ENCODE data around the gene HSPG2. TPM values are rescaled to one million over a fixed set of nuclear protein-coding genes. Genes with fewer than 3 reads are reported as not detected.

Gene HSPG2
- total and polyA plus RNA-seq, 9 of the 15 experiments (the other 6 are each of a cell fraction or from before 2014, with no cell fraction given): 0.14 to 160 (median 15.7) TPM

DNA sequence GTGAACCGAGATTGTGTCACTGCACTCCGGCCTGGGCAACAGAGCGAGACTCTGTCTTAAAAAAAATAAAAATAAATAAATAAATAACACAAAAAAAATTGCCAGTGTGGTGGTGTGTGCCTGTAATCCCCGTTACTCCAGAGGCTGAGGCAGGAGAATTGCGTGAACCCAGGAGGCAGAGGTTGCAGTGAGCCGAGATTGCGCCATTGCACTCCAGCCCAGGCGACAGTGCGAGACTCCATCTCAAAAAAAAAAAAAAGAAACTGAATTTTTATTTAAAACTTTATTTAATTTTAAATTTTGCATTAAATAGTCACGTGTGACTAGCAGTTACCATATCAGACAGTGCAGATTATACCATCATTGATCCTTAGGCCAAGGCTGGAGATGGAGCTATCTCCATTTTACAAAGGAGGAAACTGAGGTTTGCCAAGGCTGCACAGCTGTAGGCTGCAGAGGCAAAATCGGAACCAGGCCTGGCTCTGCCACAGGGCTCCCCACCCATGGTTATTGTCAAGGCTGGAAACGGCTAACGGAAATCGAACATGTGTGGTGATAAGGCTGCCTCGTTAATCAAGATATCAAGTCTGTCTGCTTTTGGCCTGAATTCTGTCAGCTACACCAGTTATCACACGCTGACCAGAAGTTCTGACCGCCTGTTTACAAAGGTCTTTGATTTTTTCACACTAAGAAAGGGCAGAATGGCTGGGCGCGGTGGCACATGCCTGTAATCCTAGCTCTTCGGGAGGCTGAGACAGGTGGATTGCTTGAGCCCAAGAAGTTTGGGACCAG lies 20.5 kb downstream of the HSPG2 start (continued):
- TF ChIP-seq JUN (IDR thresholded peaks at IDR 0.05; ENCODE audit: borderline replicate concordance, low read depth, low read length) (peak; percentile 20; the same call in 1 of the 2 replicates), JUN (CRISPR knock-in tag; IDR thresholded peaks at IDR 0.05; ENCODE audit: borderline replicate concordance) (no peak), KLF10 (CRISPR knock-in tag; IDR thresholded peaks at IDR 0.05) (no peak), E2F5 (CRISPR knock-in tag; IDR thresholded peaks at IDR 0.05) (no peak; the same call in 1 of the 2 replicates), ZNF57 (CRISPR knock-in tag; IDR thresholded peaks at IDR 0.05) (no peak), MYBL2 (IDR thresholded peaks at IDR 0.05; ENCODE audit: low read depth) (no peak), MYBL2 (CRISPR knock-in tag; IDR thresholded peaks at IDR 0.05; ENCODE audit: borderline replicate concordance) (no peak), POLR3G (IDR thresholded peaks at IDR 0.05; ENCODE audit: extremely low read depth, insufficient read length, insufficient replicate concordance) (no peak), BRD4 (IDR thresholded peaks at IDR 0.05) (no peak), MED1 (CRISPR knock-in tag; IDR thresholded peaks at IDR 0.05; ENCODE audit: borderline replicate concordance) (no peak), CCNT2 (IDR thresholded peaks at IDR 0.05; ENCODE audit: borderline replicate concordance, extremely low read depth, insufficient read length, low read depth, low read length) (peak; percentile 83), DNMT1 (IDR thresholded peaks at IDR 0.05) (no peak), SMARCC2 (IDR thresholded peaks at IDR 0.05; ENCODE audit: low read depth) (peak; percentile 67; the same call in 1 of the 2 replicates), IFI16 (CRISPR knock-in tag; IDR thresholded peaks at IDR 0.05) (no peak), RBM22 (IDR thresholded peaks at IDR 0.05; ENCODE audit: low read depth, low read length, poor library complexity, severe bottlenecking) (no peak), FOXA3 (CRISPR knock-in tag; conservative IDR thresholded peaks at IDR 0.05 in 1 of 2, IDR thresholded peaks at IDR 0.05 in 1 of 2) (peak; percentile 93 to 94), BHLHE40 (IDR thresholded peaks at IDR 0.05; ENCODE audit: low read length) (no peak), RAD51 (IDR thresholded peaks at IDR 0.05; ENCODE audit: borderline replicate concordance, low read depth) (no peak; the same call in 1 of the 2 replicates)
- TF ChIP-seq, protein P1, sequence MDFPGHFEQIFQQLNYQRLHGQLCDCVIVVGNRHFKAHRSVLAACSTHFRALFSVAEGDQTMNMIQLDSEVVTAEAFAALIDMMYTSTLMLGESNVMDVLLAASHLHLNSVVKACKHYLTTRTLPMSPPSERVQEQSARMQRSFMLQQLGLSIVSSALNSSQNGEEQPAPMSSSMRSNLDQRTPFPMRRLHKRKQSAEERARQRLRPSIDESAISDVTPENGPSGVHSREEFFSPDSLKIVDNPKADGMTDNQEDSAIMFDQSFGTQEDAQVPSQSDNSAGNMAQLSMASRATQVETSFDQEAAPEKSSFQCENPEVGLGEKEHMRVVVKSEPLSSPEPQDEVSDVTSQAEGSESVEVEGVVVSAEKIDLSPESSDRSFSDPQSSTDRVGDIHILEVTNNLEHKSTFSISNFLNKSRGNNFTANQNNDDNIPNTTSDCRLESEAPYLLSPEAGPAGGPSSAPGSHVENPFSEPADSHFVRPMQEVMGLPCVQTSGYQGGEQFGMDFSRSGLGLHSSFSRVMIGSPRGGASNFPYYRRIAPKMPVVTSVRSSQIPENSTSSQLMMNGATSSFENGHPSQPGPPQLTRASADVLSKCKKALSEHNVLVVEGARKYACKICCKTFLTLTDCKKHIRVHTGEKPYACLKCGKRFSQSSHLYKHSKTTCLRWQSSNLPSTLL (IDR thresholded peaks at IDR 0.05): no peak
- TF ChIP-seq, protein P2, sequence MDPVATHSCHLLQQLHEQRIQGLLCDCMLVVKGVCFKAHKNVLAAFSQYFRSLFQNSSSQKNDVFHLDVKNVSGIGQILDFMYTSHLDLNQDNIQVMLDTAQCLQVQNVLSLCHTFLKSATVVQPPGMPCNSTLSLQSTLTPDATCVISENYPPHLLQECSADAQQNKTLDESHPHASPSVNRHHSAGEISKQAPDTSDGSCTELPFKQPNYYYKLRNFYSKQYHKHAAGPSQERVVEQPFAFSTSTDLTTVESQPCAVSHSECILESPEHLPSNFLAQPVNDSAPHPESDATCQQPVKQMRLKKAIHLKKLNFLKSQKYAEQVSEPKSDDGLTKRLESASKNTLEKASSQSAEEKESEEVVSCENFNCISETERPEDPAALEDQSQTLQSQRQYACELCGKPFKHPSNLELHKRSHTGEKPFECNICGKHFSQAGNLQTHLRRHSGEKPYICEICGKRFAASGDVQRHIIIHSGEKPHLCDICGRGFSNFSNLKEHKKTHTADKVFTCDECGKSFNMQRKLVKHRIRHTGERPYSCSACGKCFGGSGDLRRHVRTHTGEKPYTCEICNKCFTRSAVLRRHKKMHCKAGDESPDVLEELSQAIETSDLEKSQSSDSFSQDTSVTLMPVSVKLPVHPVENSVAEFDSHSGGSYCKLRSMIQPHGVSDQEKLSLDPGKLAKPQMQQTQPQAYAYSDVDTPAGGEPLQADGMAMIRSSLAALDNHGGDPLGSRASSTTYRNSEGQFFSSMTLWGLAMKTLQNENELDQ (CRISPR knock-in tag; IDR thresholded peaks at IDR 0.05; ENCODE audit: borderline replicate concordance): no peak
- TF ChIP-seq, protein P3, sequence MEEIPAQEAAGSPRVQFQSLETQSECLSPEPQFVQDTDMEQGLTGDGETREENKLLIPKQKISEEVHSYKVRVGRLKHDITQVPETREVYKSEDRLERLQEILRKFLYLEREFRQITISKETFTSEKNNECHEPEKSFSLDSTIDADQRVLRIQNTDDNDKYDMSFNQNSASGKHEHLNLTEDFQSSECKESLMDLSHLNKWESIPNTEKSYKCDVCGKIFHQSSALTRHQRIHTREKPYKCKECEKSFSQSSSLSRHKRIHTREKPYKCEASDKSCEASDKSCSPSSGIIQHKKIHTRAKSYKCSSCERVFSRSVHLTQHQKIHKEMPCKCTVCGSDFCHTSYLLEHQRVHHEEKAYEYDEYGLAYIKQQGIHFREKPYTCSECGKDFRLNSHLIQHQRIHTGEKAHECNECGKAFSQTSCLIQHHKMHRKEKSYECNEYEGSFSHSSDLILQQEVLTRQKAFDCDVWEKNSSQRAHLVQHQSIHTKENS (CRISPR knock-in tag; IDR thresholded peaks at IDR 0.05): no peak
